ENCODE measurements around the gene EIF1AX. TPM values are rescaled to one million over a fixed set of nuclear protein-coding genes. Genes with fewer than 3 reads are reported as not detected.

EIF1AX gene
- total and polyA plus RNA-seq, 7 experiments from 2014 or later: 40.2 to 133 (median 59.1) TPM

DNA sequence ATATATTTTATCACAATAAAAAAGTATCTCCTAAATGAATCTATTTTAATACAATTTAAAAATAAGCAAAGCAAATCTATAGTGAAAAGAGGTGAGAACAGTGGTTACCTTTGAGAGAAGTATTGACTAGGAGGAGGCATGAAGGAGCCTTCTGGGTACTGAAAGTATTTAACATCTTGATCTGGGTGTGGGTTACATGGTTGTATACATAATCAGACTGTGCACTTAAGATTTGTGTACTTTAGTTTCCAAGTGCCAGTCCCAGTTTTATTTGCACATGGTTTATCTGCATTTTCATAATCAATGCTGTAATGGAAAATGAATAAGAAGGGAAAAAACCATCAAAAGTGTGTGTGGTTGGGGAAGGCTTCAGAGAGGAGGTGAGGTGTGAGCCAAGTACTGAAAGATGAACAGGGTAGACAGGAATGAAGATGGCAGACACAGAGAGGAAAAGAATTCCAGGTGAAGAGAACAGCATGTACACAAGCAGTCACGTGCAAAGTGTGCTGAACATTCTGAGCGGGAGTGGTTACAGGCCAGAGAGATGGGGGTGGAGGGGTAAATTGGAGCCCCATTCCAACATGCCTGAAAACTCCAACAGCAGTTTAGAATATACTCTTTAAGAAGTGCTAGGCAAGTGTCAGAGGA, 39.6 kb downstream of the EIF1AX start:
- Mint-ChIP-seq H3K27ac (no peak overlapping the region), H3K4me3 (no peak overlapping the region), H3K9me3 (no peaks in the 10 kb centered on the region), H3K36me3 (peaks cover 0 to 5% (median 0%) of the 10 kb centered on the region in 5 donors), H3K27me3 (peaks cover 0 to 4% (median 0%) of the 10 kb centered on the region in 5 donors), H3K4me1 (peaks cover 0 to 3% (median 0%) of the 10 kb centered on the region in 7 donors)
- Histone ChIP-seq H3K9me3 (ENCODE audit: control insufficient read depth in 2 of 3, low read length in 3 of 3) (no peaks in the 10 kb centered on the region), H3K4me3 (ENCODE audit: low read length) (no peak overlapping the region), H3K27me3 (ENCODE audit: control insufficient read depth in 2 of 2, insufficient read depth in 2 of 2, low read length in 2 of 2) (no peaks in the 10 kb centered on the region), H3K36me3 (ENCODE audit: control insufficient read depth in 2 of 3, insufficient read depth in 3 of 3, low read length in 3 of 3) (no peaks in the 10 kb centered on the region), H3K27ac (ENCODE audit: low read depth, low read length) (no peak overlapping the region), H3K4me1 (ENCODE audit: control insufficient read depth in 2 of 2, insufficient read depth in 2 of 2, low read length in 2 of 2) (no peaks in the 10 kb centered on the region)
- intact Hi-C loops (cut with micrococcal nuclease): no loop called here
- ChIA-PET CTCF (no interaction called here), POLR2A (no interaction called here)
- DNase-seq (no peak), ATAC-seq (no peak)

DNA sequence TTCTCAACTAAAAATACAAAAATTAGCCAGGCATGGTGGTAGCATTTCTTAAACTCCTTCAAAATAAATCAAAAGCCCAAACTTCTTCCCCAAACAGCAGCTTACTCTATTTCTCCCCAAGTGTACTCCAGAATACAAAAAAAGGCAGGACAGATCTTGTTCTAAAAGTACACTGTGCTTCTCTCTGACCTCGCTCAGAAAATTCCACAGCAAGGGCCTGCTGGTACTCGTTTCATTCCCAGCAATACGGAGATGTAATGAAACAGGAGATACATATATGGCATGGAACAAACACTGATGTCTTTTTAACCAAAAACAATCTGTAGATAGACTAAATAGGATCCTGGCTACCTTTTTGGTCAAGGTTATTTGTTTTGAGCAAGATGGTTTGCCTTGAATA, 50.1 kb downstream of the EIF1AX start:
- Mint-ChIP-seq H3K27me3 (peaks cover 0 to 4% (median 0%) of the 10 kb centered on the region in 5 donors), H3K4me1 (no peaks in the 10 kb centered on the region), H3K27ac (no peak overlapping the region), H3K4me3 (no peak overlapping the region), H3K36me3 (no peaks in the 10 kb centered on the region), H3K9me3 (no peaks in the 10 kb centered on the region)
- Histone ChIP-seq H3K27ac (ENCODE audit: low read depth, low read length) (no peak overlapping the region), H3K9me3 (ENCODE audit: control insufficient read depth in 2 of 3, low read length in 3 of 3) (no peaks in the 10 kb centered on the region), H3K4me1 (ENCODE audit: control insufficient read depth in 2 of 2, insufficient read depth in 2 of 2, low read length in 2 of 2) (no peaks in the 10 kb centered on the region), H3K4me3 (ENCODE audit: low read length) (no peak overlapping the region), H3K36me3 (ENCODE audit: control insufficient read depth in 2 of 3, insufficient read depth in 3 of 3, low read length in 3 of 3) (no peaks in the 10 kb centered on the region), H3K27me3 (ENCODE audit: control insufficient read depth in 2 of 2, insufficient read depth in 2 of 2, low read length in 2 of 2) (no peaks in the 10 kb centered on the region)
- DNase-seq: no peak
- no peak for ATAC-seq
- POLR2A ChIA-PET: no interaction called here
- intact Hi-C loops (cut with micrococcal nuclease): no loop called here
- CTCF ChIA-PET: no interaction called here

DNA sequence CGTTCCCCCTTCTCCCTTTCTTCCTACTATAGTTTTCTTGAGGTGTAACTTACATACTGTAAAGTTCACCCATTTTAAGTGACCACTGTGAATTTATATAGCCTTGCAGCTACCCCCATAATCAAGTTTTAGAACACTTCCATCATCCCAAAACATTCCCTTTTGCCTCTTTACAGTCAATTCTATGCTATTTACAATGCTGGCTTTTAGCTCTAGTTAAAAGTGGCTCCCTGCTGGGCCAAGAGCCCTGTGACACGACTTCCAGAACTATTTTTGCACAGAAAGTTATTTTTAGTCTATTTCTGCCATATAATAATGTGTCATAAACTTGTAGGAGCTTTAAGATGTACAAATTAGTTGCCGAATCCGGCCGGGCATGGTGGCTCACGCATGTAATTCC, 51.8 kb downstream of the EIF1AX start:
- Mint-ChIP-seq H3K36me3 (no peaks in the 10 kb centered on the region), H3K27me3 (peaks cover 0 to 4% (median 0%) of the 10 kb centered on the region in 5 donors), H3K4me1 (no peaks in the 10 kb centered on the region), H3K4me3 (no peak overlapping the region), H3K27ac (no peak overlapping the region), H3K9me3 (peaks cover 0 to 2% (median 0%) of the 10 kb centered on the region in 11 donors)
- no peaks in the 10 kb centered on the region for H3K4me1 ChIP-seq (ENCODE audit: control insufficient read depth in 2 of 2, insufficient read depth in 2 of 2, low read length in 2 of 2)
- intact Hi-C loops (cut with micrococcal nuclease): no loop called here
- ChIA-PET CTCF (no interaction called here), POLR2A (no interaction called here)
- no peaks in the 10 kb centered on the region for H3K9me3 ChIP-seq (ENCODE audit: control insufficient read depth in 2 of 3, low read length in 3 of 3)
- H3K27ac ChIP-seq (ENCODE audit: low read depth, low read length): no peak overlapping the region
- ATAC-seq (no peak), DNase-seq (no peak)
- no peaks in the 10 kb centered on the region for H3K36me3 ChIP-seq (ENCODE audit: control insufficient read depth in 2 of 3, insufficient read depth in 3 of 3, low read length in 3 of 3)
- no peaks in the 10 kb centered on the region for H3K27me3 ChIP-seq (ENCODE audit: control insufficient read depth in 2 of 2, insufficient read depth in 2 of 2, low read length in 2 of 2)
- no peak overlapping the region for H3K4me3 ChIP-seq (ENCODE audit: low read length)

DNA sequence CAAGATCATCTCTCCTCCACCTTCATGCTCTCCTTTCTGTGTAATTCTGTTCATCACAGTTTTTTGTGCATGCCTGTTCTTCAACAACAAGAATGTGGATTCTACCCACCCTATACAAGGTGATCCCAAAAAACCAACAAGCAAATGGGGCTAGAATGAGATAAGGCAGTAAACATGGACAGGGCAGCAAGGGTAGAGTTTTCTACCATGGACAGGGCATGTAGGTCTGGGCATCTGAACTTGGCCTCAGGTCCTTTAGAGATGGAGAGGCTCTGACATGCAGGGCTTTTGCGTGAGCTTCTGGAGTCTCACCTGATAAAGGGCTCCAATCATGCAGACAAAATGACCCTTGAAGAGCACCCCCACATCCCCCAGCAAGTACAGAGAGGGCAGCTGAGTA, 61.4 kb downstream of the EIF1AX start:
- ChIA-PET CTCF (no interaction called here), POLR2A (no interaction called here)
- Histone ChIP-seq H3K36me3 (ENCODE audit: control insufficient read depth in 2 of 3, insufficient read depth in 3 of 3, low read length in 3 of 3) (no peaks in the 10 kb centered on the region), H3K27ac (ENCODE audit: low read depth, low read length) (no peak overlapping the region), H3K4me1 (ENCODE audit: control insufficient read depth in 2 of 2, insufficient read depth in 2 of 2, low read length in 2 of 2) (no peaks in the 10 kb centered on the region), H3K27me3 (ENCODE audit: control insufficient read depth in 2 of 2, insufficient read depth in 2 of 2, low read length in 2 of 2) (no peaks in the 10 kb centered on the region), H3K9me3 (ENCODE audit: control insufficient read depth in 2 of 3, low read length in 3 of 3) (no peaks in the 10 kb centered on the region), H3K4me3 (ENCODE audit: low read length) (no peak overlapping the region)
- DNase-seq (no peak), ATAC-seq (no peak)
- Mint-ChIP-seq H3K4me1 (no peaks in the 10 kb centered on the region), H3K4me3 (no peak overlapping the region), H3K36me3 (no peaks in the 10 kb centered on the region), H3K27ac (no peak overlapping the region), H3K27me3 (no peaks in the 10 kb centered on the region), H3K9me3 (peaks cover 0 to 2% (median 0%) of the 10 kb centered on the region in 11 donors)
- intact Hi-C loops (cut with micrococcal nuclease): no loop called here

Other genes starting within 250 kb of the EIF1AX start
- 10 to 100 TPM in 3 of 5 experiments, 1 to 10 TPM in 2; 6.2 to 14.1 (median 11.7) TPM for gene BCLAF3, start 150.8 kb downstream of the EIF1AX start, total RNA-seq
- gene BCLAF3, start 150.8 kb downstream of the EIF1AX start, polyA plus RNA-seq: 1 to 10 TPM; 2.3 to 2.6 TPM
- gene MAP7D2, start 24.9 kb downstream of the EIF1AX start, total RNA-seq: under 1 TPM in 4 of 5 experiments, not detected in 1; 0.13 to 0.22 (median 0.16) TPM
- under 1 TPM in 1 of 2 donors, not detected in 1; 0.14 TPM for gene MAP7D2, start 24.9 kb downstream of the EIF1AX start, polyA plus RNA-seq
- gene RPS6KA3, start 125.1 kb upstream of the EIF1AX start, total RNA-seq: 10 to 100 TPM; 59.9 to 77.9 (median 72.6) TPM
- gene RPS6KA3, start 125.1 kb upstream of the EIF1AX start, polyA plus RNA-seq: 10 to 100 TPM; 25.2 to 28.6 TPM